Gastrocnemius medialis (tissue), 4 donors: ENCODE measurements around the gene LMLN. TPM values are rescaled to one million over a fixed set of nuclear protein-coding genes. Genes with fewer than 3 reads are reported as not detected.

Experiments used
- ATAC-seq, 2 donors: fragments of 150-250 bp; one replicate each; pipeline ENCODE4 v1.9.1; 2016
- DNase-seq, 2 donors: peaks; one replicate each; pipeline ENCODE4 v3.0.0-alpha.2; 2019
- H3K27ac ChIP-seq, 4 donors: fragments of 200-600 bp; sonication (generic); 1 replicate in 1 of 4; 2 replicates in 3 of 4; pipeline ENCODE4 v1.5.1; 2016 to 2018; ENCODE audit warnings: mild to moderate bottlenecking in 2 of 4, moderate library complexity in 1 of 4
- H3K27me3 ChIP-seq, 3 donors: fragments of 200-600 bp; sonication (generic) in 2 of 3; 1 replicate in 1 of 3; 2 replicates in 2 of 3; pipeline versions ENCODE4 v1.5.1 to v1.6.0; 2016 to 2019; ENCODE audit warnings: mild to moderate bottlenecking in 1 of 3, moderate library complexity in 1 of 3
- H3K36me3 ChIP-seq, 2 donors: fragments of 200-600 bp; sonication (generic) in 1 of 2; one replicate each; pipeline ENCODE4 v1.5.1; 2017 to 2018
- H3K4me1 ChIP-seq, 2 donors: fragments of 200-600 bp; sonication (generic) in 1 of 2; one replicate each; pipeline ENCODE4 v1.5.1; 2016 to 2017; ENCODE audit warnings: mild to moderate bottlenecking in 2 of 2
- H3K4me3 ChIP-seq, 4 donors: fragments of 200-600 bp; sonication (generic) in 3 of 4; 1 replicate in 1 of 4; 2 replicates in 3 of 4; pipeline ENCODE4 v1.5.1; 2016 to 2019; ENCODE audit warnings: mild to moderate bottlenecking in 2 of 4
- H3K9me3 ChIP-seq, 3 donors: fragments of 200-600 bp; sonication (generic) in 2 of 3; 1 replicate in 1 of 3; 2 replicates in 2 of 3; pipeline ENCODE4 v1.5.1; 2016 to 2019
- CTCF ChIP-seq, 5 experiments: fragments of 450-650 bp in 3 of 5; fragments of 200-600 bp in 2 of 5; sonication (generic) in 2 of 5; IDR thresholded peaks in 4 of 5; conservative IDR thresholded peaks in 1 of 5; 1 replicate in 4 of 5; 2 replicates in 1 of 5; pipeline ENCODE4 v1.5.1; 2016 to 2019; ENCODE audit warnings: antibody characterized with exemption in 5 of 5, mild to moderate bottlenecking in 3 of 5, moderate library complexity in 3 of 5
- POLR2A ChIP-seq, 2 donors: fragments of 450-650 bp; IDR thresholded peaks; one replicate each; pipeline ENCODE4 v1.6.1; 2017; ENCODE audit warnings: antibody characterized with exemption in 2 of 2, mild to moderate bottlenecking in 2 of 2, moderate library complexity in 2 of 2
- in situ Hi-C, 4 donors: fragments of 200-750 bp; cut with MboI; loops; one replicate each; pipeline versions ENCODE4 v1.15.0 to v1.8.0; 2017; ENCODE audit warnings: low sequenced_read_pairs in 4 of 4
- intact Hi-C: fragments of 100-400 bp; cut with DNase I; formaldehyde crosslinking; loops from one replicate; pipeline ENCODE4 v1.15.1; 2023; ENCODE audit warnings: low total_unique reads
- total RNA-seq, 4 donors: library from RNA; depleted of rRNA; stranded (reverse); fragments of >200 nt; gene quantifications; one replicate each; pipeline versions ENCODE4 v1.1.0 to v1.2.3, GENCODE V29; 2016

Gene LMLN
- total RNA-seq, 4 donors from 2014 or later: 2.7 to 8.8 (median 4.6) TPM

- Histone ChIP-seq H3K9me3 (no peaks in the 10 kb centered on the region), H3K36me3 (no peaks in the 10 kb centered on the region), H3K27ac (no peak overlapping the region), H3K4me3 (no peak overlapping the region), H3K27me3 (peaks cover 14 to 45% (median 20%) of the 10 kb centered on the region in 3 donors), H3K4me1 (no peaks in the 10 kb centered on the region)
- intact Hi-C loops (no loop called here), in situ Hi-C loops (no loop called here)
- TF ChIP-seq POLR2A (IDR thresholded peaks at IDR 0.05) (no peak), CTCF (IDR thresholded peaks at IDR 0.05 in 4 of 5, conservative IDR thresholded peaks at IDR 0.05 in 1 of 5) (no peak)
- DNase-seq (no peak), ATAC-seq (no peak)
These were observed 111.7 kb downstream of the LMLN start for GRCh38 chr3:198071602-198072287.

GRCh38 chr3:198076722-198077308, 116.8 kb downstream of the LMLN start:
- intact Hi-C loops (no loop called here), in situ Hi-C loops (no loop called here)
- no peak overlapping the region for H3K4me3 ChIP-seq
- H3K4me1 ChIP-seq: peaks cover 3 to 10% of the 10 kb centered on the region in 2 donors
- no peak overlapping the region for H3K27ac ChIP-seq
- no peaks in the 10 kb centered on the region for H3K36me3 ChIP-seq
- peaks cover 53 to 79% (median 59%) of the 10 kb centered on the region in 3 donors for H3K27me3 ChIP-seq
- H3K9me3 ChIP-seq: no peaks in the 10 kb centered on the region
- DNase-seq: no peak
- no peak for TF ChIP-seq POLR2A (IDR thresholded peaks at IDR 0.05)
- TF ChIP-seq CTCF (IDR thresholded peaks at IDR 0.05 in 4 of 5, conservative IDR thresholded peaks at IDR 0.05 in 1 of 5): no peak
- no peak for ATAC-seq

DNA sequence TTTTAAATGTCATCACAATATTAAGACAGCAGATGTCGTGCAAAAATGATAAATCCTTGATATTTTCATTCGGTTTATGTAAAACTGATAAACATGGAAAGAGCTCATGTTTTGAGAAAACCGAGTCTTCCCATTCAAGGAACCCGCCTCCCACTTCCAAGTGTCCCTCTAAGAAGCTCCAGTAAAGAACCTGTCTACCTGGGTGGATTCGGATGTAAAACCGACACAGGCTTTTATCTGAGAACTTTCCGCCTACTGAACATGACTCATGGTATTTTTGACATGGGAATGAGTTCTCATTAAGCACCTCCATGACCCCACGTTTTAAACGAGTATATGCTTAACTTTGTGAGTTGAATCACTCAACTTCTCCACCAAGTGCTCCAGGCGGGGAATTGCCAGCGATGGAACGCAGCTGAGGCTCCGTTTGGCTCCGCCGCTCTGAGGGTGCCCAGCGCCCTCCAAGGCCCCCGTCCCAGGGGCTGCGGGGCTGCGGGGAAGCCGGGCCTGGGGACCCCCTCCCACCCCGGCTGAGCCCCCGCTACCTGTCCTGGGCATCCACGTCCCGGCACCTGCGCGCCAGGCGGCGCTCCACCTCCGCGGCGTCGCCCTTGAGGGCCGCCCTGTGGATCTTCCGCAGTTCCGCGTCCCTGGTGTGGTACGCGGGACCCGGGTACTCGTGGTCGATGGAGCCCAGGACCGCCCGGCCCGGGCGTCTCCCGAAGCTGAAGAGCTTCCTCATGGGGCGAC, 119.9 kb downstream of the LMLN start:
- H3K27ac ChIP-seq: no peak overlapping the region
- peak in 1 of 2 donors; percentile 34 for ATAC-seq

More for the DNA sequence above, 119.9 kb downstream of the LMLN start:
- H3K9me3 ChIP-seq: no peaks in the 10 kb centered on the region
- no peak for TF ChIP-seq CTCF (IDR thresholded peaks at IDR 0.05 in 4 of 5, conservative IDR thresholded peaks at IDR 0.05 in 1 of 5)
- TF ChIP-seq POLR2A (IDR thresholded peaks at IDR 0.05): no peak
- peaks cover 70 to 72% (median 72%) of the 10 kb centered on the region in 3 donors for H3K27me3 ChIP-seq
- intact Hi-C loops: no loop called here
- peaks cover 3 to 10% of the 10 kb centered on the region in 2 donors for H3K4me1 ChIP-seq
- peak overlapping the region; percentile 23 to 48 (median 34) for H3K4me3 ChIP-seq
- H3K36me3 ChIP-seq: no peaks in the 10 kb centered on the region
- in situ Hi-C loops: no loop called here
- no peak for DNase-seq
